ENCODE measurements around the gene CTR9. TPM values are rescaled to one million over a fixed set of nuclear protein-coding genes. Genes with fewer than 3 reads are reported as not detected.

CTR9 gene
- total and polyA plus RNA-seq, 2 of the 13 experiments (the other 11 are each of a cell fraction or from before 2014, with no cell fraction given), result 6.6 to 22.1 TPM

- peak; percentile 79 for TF ChIP-seq ZHX1 (CRISPR knock-in tag; IDR thresholded peaks at IDR 0.05; ENCODE audit: low read depth)
- peak; percentile 81 for TF ChIP-seq ZNF430 (CRISPR knock-in tag; IDR thresholded peaks at IDR 0.05)
- peak; percentile 86 for TF ChIP-seq NRL (CRISPR knock-in tag; IDR thresholded peaks at IDR 0.05; ENCODE audit: borderline replicate concordance)
- TF ChIP-seq SOX5 (CRISPR knock-in tag; IDR thresholded peaks at IDR 0.05; ENCODE audit: borderline replicate concordance), result no peak; the same call in 1 of the 2 replicates
- TF ChIP-seq ZNF761 (CRISPR knock-in tag; conservative IDR thresholded peaks at IDR 0.05), result 0 out of 2 replicates have a peak, but pooled peaks have one; percentile 79
- 0 out of 2 replicates have a peak, but pooled peaks have one; percentile 1 for TF ChIP-seq IRX3 (CRISPR knock-in tag; IDR thresholded peaks at IDR 0.05; ENCODE audit: borderline replicate concordance, low read depth)
- no peak for TF ChIP-seq TRIM24 (CRISPR knock-in tag; IDR thresholded peaks at IDR 0.05)
- peak; percentile 85 for TF ChIP-seq MYC (CRISPR knock-in tag; IDR thresholded peaks at IDR 0.05; ENCODE audit: borderline replicate concordance)
- peak; percentile 86; the same call in 1 of the 2 replicates for TF ChIP-seq KDM2A (CRISPR knock-in tag; IDR thresholded peaks at IDR 0.05; ENCODE audit: borderline replicate concordance, low read depth)
- peak; percentile 89 for TF ChIP-seq FOXC1 (CRISPR knock-in tag; IDR thresholded peaks at IDR 0.05; ENCODE audit: borderline replicate concordance)
- peak; percentile 71; the same call in 1 of the 2 replicates for TF ChIP-seq ZSCAN30 (CRISPR knock-in tag; IDR thresholded peaks at IDR 0.05)
- TF ChIP-seq KLF16 (CRISPR knock-in tag; IDR thresholded peaks at IDR 0.05), result peak in 1 of 2 experiments; percentile 74; a peak in 2 of 4 replicates
- TF ChIP-seq ZNF800 (CRISPR knock-in tag; IDR thresholded peaks at IDR 0.05), result peak; percentile 96
- peak; percentile 98 for TF ChIP-seq U2AF2 (IDR thresholded peaks at IDR 0.05; ENCODE audit: low read depth, low read length)
- TF ChIP-seq ZNF710 (CRISPR knock-in tag; IDR thresholded peaks at IDR 0.05; ENCODE audit: borderline replicate concordance), result no peak
- no peak for TF ChIP-seq ELF1 (CRISPR knock-in tag; IDR thresholded peaks at IDR 0.05)
- no peak for TF ChIP-seq SOX6 (IDR thresholded peaks at IDR 0.05)
- TF ChIP-seq SOX6 (CRISPR knock-in tag; IDR thresholded peaks at IDR 0.05), result 0 out of 2 replicates have a peak, but pooled peaks have one; percentile 39
- peak; percentile 85; the same call in 1 of the 2 replicates for TF ChIP-seq IKZF5 (CRISPR knock-in tag; IDR thresholded peaks at IDR 0.05)
- TF ChIP-seq ZNF296 (CRISPR knock-in tag; conservative IDR thresholded peaks at IDR 0.05), result no peak
- peak; percentile 75; the same call in 1 of the 2 replicates for TF ChIP-seq ZSCAN29 (CRISPR knock-in tag; conservative IDR thresholded peaks at IDR 0.05)
These were observed 57.7 kb downstream of the CTR9 start, which contains the start of gene EIF4G2 (continued) for GRCh38 chr11:10808553-10809372.

Data from HepG2 (cell line).